ENCODE results near the gene CSKMT. TPM values are rescaled to one million over a fixed set of nuclear protein-coding genes. Genes with fewer than 3 reads are reported as not detected.

CSKMT gene
- total and polyA plus RNA-seq, 2 donors (not counting 1 experiment from before 2014, with no cell fraction given): 39.0 to 57.3 TPM

DNA sequence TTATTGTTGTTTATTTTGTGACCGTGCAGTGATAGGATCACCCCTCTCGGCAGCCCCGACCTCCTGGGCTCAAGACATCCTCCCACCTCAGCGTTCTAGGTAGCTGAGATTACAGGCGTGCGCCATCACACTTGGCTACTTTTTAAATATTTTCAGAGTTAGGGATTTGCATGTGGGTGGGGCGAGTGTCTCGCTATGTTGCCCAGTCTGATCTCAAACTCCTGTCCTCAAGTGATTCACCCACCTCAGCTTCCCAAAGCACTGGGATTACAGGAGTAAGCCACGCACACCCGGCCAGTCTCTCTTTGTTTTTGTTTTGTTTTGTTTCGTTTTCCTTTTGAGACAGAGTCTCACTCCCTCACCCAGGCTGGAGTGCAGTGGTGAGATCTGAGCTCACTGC, 10.8 kb upstream of the CSKMT start:
- Mint-ChIP-seq H3K9me3 (ENCODE audit: insufficient read depth) (no peaks in the 10 kb centered on the region), H3K27ac (peak overlapping the region; percentile 76), H3K4me3 (peak overlapping the region; percentile 70), H3K4me1 (peaks cover 22% of the 10 kb centered on the region), H3K27me3 (no peaks in the 10 kb centered on the region)
- intact Hi-C loops (cut with micrococcal nuclease): no loop called here
- ChIA-PET CTCF (interaction anchor here (0.7 to 2.5 kb wide), 3 partner anchors 11 to 55 kb away, joined by 3 to 13 read pairs (median 4); partner anchors contain the start of genes C11orf98 and CSKMT), POLR2A (interaction anchor here (0.6 to 4.6 kb wide), 4 partner anchors 10 to 1323 kb away, joined by 3 to 62 read pairs (median 6); partner anchors contain the start of genes C11orf98 and CSKMT)
- no peak overlapping the region for H3K4me2 ChIP-seq (replicated peaks; ENCODE audit: low read depth, low read length, poor library complexity, severe bottlenecking)
- ATAC-seq (ENCODE audit: low read depth) (no peak), DNase-seq (no peak)
- no peaks in the 10 kb centered on the region for H3K9me3 ChIP-seq (ENCODE audit: control extremely low read depth in 1 of 3, control insufficient read depth in 2 of 3, insufficient read depth in 1 of 3, low read length in 2 of 3)
- peak overlapping the region; percentile 65 for H2AFZ ChIP-seq (ENCODE audit: insufficient read depth, low read depth, low read length, poor library complexity, severe bottlenecking)
- H3K4me3 ChIP-seq (ENCODE audit: control extremely low read depth in 1 of 5, extremely low read depth in 1 of 5, insufficient read depth in 1 of 5, low read depth in 2 of 5, low read length in 4 of 5): no peak overlapping the region
- peaks cover 14 to 18% of the 10 kb centered on the region in 2 donors for H3K4me1 ChIP-seq (ENCODE audit: control insufficient read depth in 2 of 2, insufficient read depth in 2 of 2, low read length in 2 of 2)
- no peak overlapping the region for H3K9ac ChIP-seq (ENCODE audit: low read length)
- WGBS (ENCODE audit: insufficient coverage): 82% methylated on average over 5 of the region's 11 CpGs
- H4K20me1 ChIP-seq (ENCODE audit: control insufficient read depth, insufficient read depth, low read length, poor library complexity, severe bottlenecking): no peaks in the 10 kb centered on the region
- H3K36me3 ChIP-seq (replicated peaks in 1 of 2; ENCODE audit: control extremely low read depth in 1 of 2, control insufficient read depth in 1 of 2, extremely low read depth in 1 of 2, insufficient read depth in 2 of 2, low read length in 1 of 2): peaks cover 0 to 6% of the 10 kb centered on the region in 2 experiments
- TF ChIP-seq EZH2 (IDR thresholded peaks at IDR 0.05; ENCODE audit: borderline replicate concordance, insufficient read depth, low read depth, low read length, poor library complexity, severe bottlenecking): no peak
- TF ChIP-seq, protein P1, sequence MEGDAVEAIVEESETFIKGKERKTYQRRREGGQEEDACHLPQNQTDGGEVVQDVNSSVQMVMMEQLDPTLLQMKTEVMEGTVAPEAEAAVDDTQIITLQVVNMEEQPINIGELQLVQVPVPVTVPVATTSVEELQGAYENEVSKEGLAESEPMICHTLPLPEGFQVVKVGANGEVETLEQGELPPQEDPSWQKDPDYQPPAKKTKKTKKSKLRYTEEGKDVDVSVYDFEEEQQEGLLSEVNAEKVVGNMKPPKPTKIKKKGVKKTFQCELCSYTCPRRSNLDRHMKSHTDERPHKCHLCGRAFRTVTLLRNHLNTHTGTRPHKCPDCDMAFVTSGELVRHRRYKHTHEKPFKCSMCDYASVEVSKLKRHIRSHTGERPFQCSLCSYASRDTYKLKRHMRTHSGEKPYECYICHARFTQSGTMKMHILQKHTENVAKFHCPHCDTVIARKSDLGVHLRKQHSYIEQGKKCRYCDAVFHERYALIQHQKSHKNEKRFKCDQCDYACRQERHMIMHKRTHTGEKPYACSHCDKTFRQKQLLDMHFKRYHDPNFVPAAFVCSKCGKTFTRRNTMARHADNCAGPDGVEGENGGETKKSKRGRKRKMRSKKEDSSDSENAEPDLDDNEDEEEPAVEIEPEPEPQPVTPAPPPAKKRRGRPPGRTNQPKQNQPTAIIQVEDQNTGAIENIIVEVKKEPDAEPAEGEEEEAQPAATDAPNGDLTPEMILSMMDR (IDR thresholded peaks at IDR 0.05): no peak
- H3K27ac ChIP-seq (ENCODE audit: low read length in 2 of 2): no peak overlapping the region
- no peaks in the 10 kb centered on the region for H3K27me3 ChIP-seq (replicated peaks in 1 of 4; ENCODE audit: control extremely low read depth in 1 of 4, control insufficient read depth in 3 of 4, insufficient read depth in 4 of 4, low read length in 3 of 4)
- peaks cover 22% of the 10 kb centered on the region for H3K79me2 ChIP-seq (ENCODE audit: control insufficient read depth, insufficient read depth, low read length)

DNA sequence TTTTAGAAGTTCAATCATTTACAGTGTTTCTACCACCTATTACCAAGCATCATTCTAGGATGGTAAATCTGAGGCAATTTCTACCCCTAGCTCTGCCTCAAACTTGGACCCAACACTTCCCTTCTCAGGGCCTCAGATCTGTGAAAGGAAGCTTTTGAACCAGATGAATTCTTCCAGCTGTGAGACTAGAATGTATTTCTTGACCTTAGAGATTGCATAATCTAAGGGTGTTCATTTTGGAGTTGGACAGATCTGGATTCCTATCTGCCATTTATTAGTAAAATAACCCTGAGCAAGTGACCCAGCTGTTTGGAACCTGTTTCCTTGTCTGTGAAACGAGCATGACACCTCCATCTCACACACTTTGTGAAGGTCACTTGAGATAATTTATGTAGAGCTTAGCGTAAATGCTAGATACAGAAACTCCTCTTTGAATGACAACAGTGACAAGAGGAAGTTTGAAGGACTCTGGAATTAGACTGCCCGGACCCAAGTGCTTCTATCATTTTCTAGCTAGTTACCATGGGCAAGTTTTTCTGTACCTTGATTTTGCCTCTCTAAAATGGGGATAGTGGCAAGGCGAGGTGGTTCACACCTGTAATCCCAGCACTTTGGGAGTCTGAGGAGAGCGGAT, 8.2 kb upstream of the CSKMT start:
- H3K4me3 Mint-ChIP-seq: no peak overlapping the region
- peaks cover 16% of the 10 kb centered on the region for H3K4me1 Mint-ChIP-seq
- no peaks in the 10 kb centered on the region for H4K20me1 ChIP-seq (ENCODE audit: control insufficient read depth, insufficient read depth, low read length, poor library complexity, severe bottlenecking)
- peaks cover 0 to 2% of the 10 kb centered on the region in 2 experiments for H3K36me3 ChIP-seq (replicated peaks in 1 of 2; ENCODE audit: control extremely low read depth in 1 of 2, control insufficient read depth in 1 of 2, extremely low read depth in 1 of 2, insufficient read depth in 2 of 2, low read length in 1 of 2)
- no peak overlapping the region for H3K4me3 ChIP-seq (ENCODE audit: control extremely low read depth in 1 of 5, extremely low read depth in 1 of 5, insufficient read depth in 1 of 5, low read depth in 2 of 5, low read length in 4 of 5)
- H3K27ac Mint-ChIP-seq: no peak overlapping the region
- H3K4me2 ChIP-seq (replicated peaks; ENCODE audit: low read depth, low read length, poor library complexity, severe bottlenecking): no peak overlapping the region
- H3K27me3 Mint-ChIP-seq: no peaks in the 10 kb centered on the region
- ChIA-PET CTCF (interaction anchor here (0.5 to 1.1 kb wide), 4 partner anchors 65 to 229 kb away, joined by 3 to 4 read pairs (median 3); partner anchors contain the start of gene TUT1), POLR2A (interaction anchor here (0.5 to 1.4 kb wide), 4 partner anchors 9 to 134 kb away, joined by 3 to 6 read pairs (median 4); partner anchors contain the start of genes C11orf98 and CSKMT)
- H3K4me1 ChIP-seq (ENCODE audit: control insufficient read depth in 2 of 2, insufficient read depth in 2 of 2, low read length in 2 of 2): peaks cover 11 to 14% of the 10 kb centered on the region in 2 donors
- H3K9me3 ChIP-seq (ENCODE audit: control extremely low read depth in 1 of 3, control insufficient read depth in 2 of 3, insufficient read depth in 1 of 3, low read length in 2 of 3): no peaks in the 10 kb centered on the region
- no peak overlapping the region for H3K9ac ChIP-seq (ENCODE audit: low read length)
- WGBS (ENCODE audit: insufficient coverage): 80% methylated on average over 1 of the region's 5 CpGs
- intact Hi-C loops (cut with micrococcal nuclease): no loop called here
- no peak for TF ChIP-seq EZH2 (IDR thresholded peaks at IDR 0.05; ENCODE audit: borderline replicate concordance, insufficient read depth, low read depth, low read length, poor library complexity, severe bottlenecking)
- TF ChIP-seq, protein P1 (IDR thresholded peaks at IDR 0.05): no peak
- no peak overlapping the region for H2AFZ ChIP-seq (ENCODE audit: insufficient read depth, low read depth, low read length, poor library complexity, severe bottlenecking)
- H3K27me3 ChIP-seq (replicated peaks in 1 of 4; ENCODE audit: control extremely low read depth in 1 of 4, control insufficient read depth in 3 of 4, insufficient read depth in 4 of 4, low read length in 3 of 4): no peaks in the 10 kb centered on the region
- H3K79me2 ChIP-seq (ENCODE audit: control insufficient read depth, insufficient read depth, low read length): peaks cover 15% of the 10 kb centered on the region
- ATAC-seq (ENCODE audit: low read depth) (no peak), DNase-seq (no peak)
- H3K27ac ChIP-seq (ENCODE audit: low read length in 2 of 2): no peak overlapping the region
- H3K9me3 Mint-ChIP-seq (ENCODE audit: insufficient read depth): no peaks in the 10 kb centered on the region
